Globus pallidus (tissue), 1 donor: ENCODE measurements around the gene IL17RC.
"Not testable (repeated sequence)": the region's sequence is repeated elsewhere in the genome, so short reads cannot be mapped to it uniquely, and the experiment has no call there.

Experiments used
- DNase-seq: peaks from one replicate; pipeline ENCODE4 v3.0.0-alpha.2; 2015; ENCODE audit warnings: low spot score

Gene IL17RC

GRCh38 chr3:9915254-9916141 is 1.4 kb upstream of the IL17RC start:
- DNase-seq: peak; percentile 36

GRCh38 chr3:9916346-9916733 is 558 bp upstream of the IL17RC start:
- peak; percentile 9 for DNase-seq

- DNase-seq: no peak
Observed at GRCh38 chr3:9917820-9918219, 922 bp downstream of the IL17RC start.

- DNase-seq: no peak
Observed at GRCh38 chr3:9918261-9919038, 1.6 kb downstream of the IL17RC start.

GRCh38 chr3:9928158-9928557 is 11.3 kb downstream of the IL17RC start:
- DNase-seq: no peak

GRCh38 chr3:9930804-9931418 is 14.0 kb downstream of the IL17RC start:
- no peak for DNase-seq

- DNase-seq: no peak
Observed at GRCh38 chr3:9932535-9932842, 15.6 kb downstream of the IL17RC start.

GRCh38 chr3:9932843-9933560 is 16.1 kb downstream of the IL17RC start:
- peak; percentile 60 for DNase-seq

- DNase-seq: peak; percentile 95
Observed at GRCh38 chr3:9933561-9934234, 16.8 kb downstream of the IL17RC start, which contains the start of gene CRELD1. TSS of gene CRELD1 (plus strand) at chr3:9933834. CDS start at chr3:9934439, 605 bp downstream.

GRCh38 chr3:9934235-9934621 is 17.3 kb downstream of the IL17RC start:
- DNase-seq: no peak

- DNase-seq: no peak
Observed at GRCh38 chr3:9934993-9935392, 18.1 kb downstream of the IL17RC start.

GRCh38 chr3:9935966-9936510 is 19.1 kb downstream of the IL17RC start:
- DNase-seq: no peak

- DNase-seq: no peak
Observed at GRCh38 chr3:9937486-9938238, 20.8 kb downstream of the IL17RC start.

- DNase-seq: no peak
Observed at GRCh38 chr3:9938966-9939365, 22.1 kb downstream of the IL17RC start.

- not testable (repeated sequence) for DNase-seq
Observed at GRCh38 chr3:9939906-9940305, 23.0 kb downstream of the IL17RC start.

GRCh38 chr3:9940746-9941145 is 23.8 kb downstream of the IL17RC start:
- no peak for DNase-seq

- no peak for DNase-seq
Observed at GRCh38 chr3:9942164-9942563, 25.3 kb downstream of the IL17RC start.

GRCh38 chr3:9942934-9943690 is 26.2 kb downstream of the IL17RC start:
- DNase-seq: no peak

GRCh38 chr3:9944271-9944670 is 27.4 kb downstream of the IL17RC start:
- DNase-seq: no peak

- no peak for DNase-seq
Observed at GRCh38 chr3:9945358-9945757, 28.5 kb downstream of the IL17RC start.
